GM23338 (cell line): Measurements from ENCODE around the gene PPM1H. TPM values are rescaled to one million over a fixed set of nuclear protein-coding genes. Genes with fewer than 3 reads are reported as not detected.

Experiments
- CREB1 ChIP-seq: fragments of 250-450 bp; sonication (Bioruptor Pico); IDR thresholded peaks from 2 replicates; pipeline ENCODE4 v1.5.0; 2020; ENCODE audit warnings: low read depth, mild to moderate bottlenecking, moderate library complexity
- EZH2 ChIP-seq: fragments of 200-600 bp; sonication (generic); IDR thresholded peaks from one replicate; pipeline ENCODE4 v1.8.0; 2017; ENCODE audit warnings: antibody characterized with exemption, mild to moderate bottlenecking, low read depth; ENCODE audit not compliant: unreplicated experiment
- EZH2phosphoT487 ChIP-seq: fragments of 200-600 bp; sonication (generic); IDR thresholded peaks from one replicate; pipeline ENCODE4 v1.8.1; 2018; ENCODE audit warnings: antibody characterized with exemption; ENCODE audit not compliant: unreplicated experiment
- NANOG ChIP-seq: IDR thresholded peaks from 2 replicates; pipeline ENCODE4 v1.6.1; 2016; ENCODE audit warnings: antibody characterized with exemption, borderline replicate concordance
- POLR2AphosphoS5 ChIP-seq: IDR thresholded peaks from 2 replicates; pipeline ENCODE4 v1.6.1; 2016; ENCODE audit warnings: antibody characterized with exemption, low read depth
- STAT1 ChIP-seq: IDR thresholded peaks from one replicate; pipeline ENCODE4 v1.6.1; 2016; ENCODE audit warnings: antibody characterized with exemption; ENCODE audit not compliant: unreplicated experiment
- ZNF114 ChIP-seq: fragments of 250-450 bp; sonication (Bioruptor Pico); IDR thresholded peaks from 2 replicates; pipeline ENCODE4 v1.5.0; 2020; ENCODE audit warnings: mild to moderate bottlenecking, moderate library complexity
- polyA plus RNA-seq: library from polyadenylated mRNA; unstranded; fragments of >200 nt; fragmentation: Nextera tagmentation; extraction: Ambion mirVana; gene quantifications from 2 replicates; pipeline ENCODE4 v1.2.1, GENCODE V29; 2016
- total RNA-seq: library from RNA; depleted of rRNA; stranded (reverse); fragments of >200 nt; shearing (Covaris generic); gene quantifications from 2 replicates; pipeline ENCODE4 v1.2.3, GENCODE V29; 2014
- TF ChIP-seq, protein P1 (sequence below): fragments of 250-450 bp; sonication (Bioruptor Pico); IDR thresholded peaks from 2 replicates; pipeline ENCODE4 v1.5.0; 2020; ENCODE audit warnings: mild to moderate bottlenecking, moderate library complexity
- TF ChIP-seq, protein P2 (sequence below), 2 experiments: fragments of 200-600 bp in 1 of 2; sonication (generic) in 1 of 2; conservative IDR thresholded peaks; 2 replicates each; pipeline versions ENCODE4 v1.5.1 to v1.6.1; 2016 to 2017; ENCODE audit warnings: antibody characterized with exemption in 2 of 2, low read depth in 2 of 2, mild to moderate bottlenecking in 2 of 2, moderate library complexity in 1 of 2
- TF ChIP-seq, protein P3 (sequence below): IDR thresholded peaks from 2 replicates; pipeline ENCODE4 v1.6.1; 2016; ENCODE audit warnings: antibody characterized with exemption

Gene PPM1H
- total and polyA plus RNA-seq, 2 experiments from 2014 or later = 11.4 to 41.2 TPM

DNA sequence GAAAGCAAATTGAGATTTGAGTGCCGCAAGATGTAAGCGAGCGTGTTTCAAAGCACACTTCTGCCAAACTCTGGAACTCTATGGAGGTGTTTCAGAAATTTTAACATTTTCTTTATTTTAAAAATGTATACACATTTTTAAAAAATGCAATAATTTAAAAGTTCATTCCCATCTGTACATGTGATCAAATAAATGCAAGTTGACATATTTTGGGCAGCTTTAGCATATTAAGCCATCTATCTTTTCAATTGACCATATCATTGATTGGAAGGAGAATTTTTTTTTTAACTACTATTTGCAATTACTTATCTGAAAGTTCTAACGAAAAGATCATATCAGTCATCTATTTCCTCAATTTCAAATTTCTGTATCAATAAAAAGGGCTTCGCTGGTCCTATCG, 101.3 kb downstream of the PPM1H start (continued):
- TF ChIP-seq, protein P1, sequence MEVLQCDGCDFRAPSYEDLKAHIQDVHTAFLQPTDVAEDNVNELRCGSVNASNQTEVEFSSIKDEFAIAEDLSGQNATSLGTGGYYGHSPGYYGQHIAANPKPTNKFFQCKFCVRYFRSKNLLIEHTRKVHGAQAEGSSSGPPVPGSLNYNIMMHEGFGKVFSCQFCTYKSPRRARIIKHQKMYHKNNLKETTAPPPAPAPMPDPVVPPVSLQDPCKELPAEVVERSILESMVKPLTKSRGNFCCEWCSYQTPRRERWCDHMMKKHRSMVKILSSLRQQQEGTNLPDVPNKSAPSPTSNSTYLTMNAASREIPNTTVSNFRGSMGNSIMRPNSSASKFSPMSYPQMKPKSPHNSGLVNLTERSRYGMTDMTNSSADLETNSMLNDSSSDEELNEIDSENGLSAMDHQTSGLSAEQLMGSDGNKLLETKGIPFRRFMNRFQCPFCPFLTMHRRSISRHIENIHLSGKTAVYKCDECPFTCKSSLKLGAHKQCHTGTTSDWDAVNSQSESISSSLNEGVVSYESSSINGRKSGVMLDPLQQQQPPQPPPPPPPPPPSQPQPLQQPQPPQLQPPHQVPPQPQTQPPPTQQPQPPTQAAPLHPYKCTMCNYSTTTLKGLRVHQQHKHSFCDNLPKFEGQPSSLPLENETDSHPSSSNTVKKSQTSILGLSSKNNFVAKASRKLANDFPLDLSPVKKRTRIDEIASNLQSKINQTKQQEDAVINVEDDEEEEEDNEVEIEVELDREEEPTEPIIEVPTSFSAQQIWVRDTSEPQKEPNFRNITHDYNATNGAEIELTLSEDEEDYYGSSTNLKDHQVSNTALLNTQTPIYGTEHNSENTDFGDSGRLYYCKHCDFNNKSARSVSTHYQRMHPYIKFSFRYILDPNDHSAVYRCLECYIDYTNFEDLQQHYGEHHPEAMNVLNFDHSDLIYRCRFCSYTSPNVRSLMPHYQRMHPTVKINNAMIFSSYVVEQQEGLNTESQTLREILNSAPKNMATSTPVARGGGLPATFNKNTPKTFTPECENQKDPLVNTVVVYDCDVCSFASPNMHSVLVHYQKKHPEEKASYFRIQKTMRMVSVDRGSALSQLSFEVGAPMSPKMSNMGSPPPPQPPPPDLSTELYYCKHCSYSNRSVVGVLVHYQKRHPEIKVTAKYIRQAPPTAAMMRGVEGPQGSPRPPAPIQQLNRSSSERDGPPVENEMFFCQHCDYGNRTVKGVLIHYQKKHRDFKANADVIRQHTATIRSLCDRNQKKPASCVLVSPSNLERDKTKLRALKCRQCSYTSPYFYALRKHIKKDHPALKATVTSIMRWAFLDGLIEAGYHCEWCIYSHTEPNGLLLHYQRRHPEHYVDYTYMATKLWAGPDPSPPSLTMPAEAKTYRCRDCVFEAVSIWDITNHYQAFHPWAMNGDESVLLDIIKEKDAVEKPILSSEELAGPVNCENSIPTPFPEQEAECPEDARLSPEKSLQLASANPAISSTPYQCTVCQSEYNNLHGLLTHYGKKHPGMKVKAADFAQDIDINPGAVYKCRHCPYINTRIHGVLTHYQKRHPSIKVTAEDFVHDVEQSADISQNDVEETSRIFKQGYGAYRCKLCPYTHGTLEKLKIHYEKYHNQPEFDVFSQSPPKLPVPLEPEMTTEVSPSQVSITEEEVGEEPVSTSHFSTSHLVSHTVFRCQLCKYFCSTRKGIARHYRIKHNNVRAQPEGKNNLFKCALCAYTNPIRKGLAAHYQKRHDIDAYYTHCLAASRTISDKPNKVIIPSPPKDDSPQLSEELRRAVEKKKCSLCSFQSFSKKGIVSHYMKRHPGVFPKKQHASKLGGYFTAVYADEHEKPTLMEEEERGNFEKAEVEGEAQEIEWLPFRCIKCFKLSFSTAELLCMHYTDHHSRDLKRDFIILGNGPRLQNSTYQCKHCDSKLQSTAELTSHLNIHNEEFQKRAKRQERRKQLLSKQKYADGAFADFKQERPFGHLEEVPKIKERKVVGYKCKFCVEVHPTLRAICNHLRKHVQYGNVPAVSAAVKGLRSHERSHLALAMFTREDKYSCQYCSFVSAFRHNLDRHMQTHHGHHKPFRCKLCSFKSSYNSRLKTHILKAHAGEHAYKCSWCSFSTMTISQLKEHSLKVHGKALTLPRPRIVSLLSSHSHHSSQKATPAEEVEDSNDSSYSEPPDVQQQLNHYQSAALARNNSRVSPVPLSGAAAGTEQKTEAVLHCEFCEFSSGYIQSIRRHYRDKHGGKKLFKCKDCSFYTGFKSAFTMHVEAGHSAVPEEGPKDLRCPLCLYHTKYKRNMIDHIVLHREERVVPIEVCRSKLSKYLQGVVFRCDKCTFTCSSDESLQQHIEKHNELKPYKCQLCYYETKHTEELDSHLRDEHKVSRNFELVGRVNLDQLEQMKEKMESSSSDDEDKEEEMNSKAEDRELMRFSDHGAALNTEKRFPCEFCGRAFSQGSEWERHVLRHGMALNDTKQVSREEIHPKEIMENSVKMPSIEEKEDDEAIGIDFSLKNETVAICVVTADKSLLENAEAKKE (CRISPR knock-in tag) = no peak
- TF ChIP-seq, protein P2, sequence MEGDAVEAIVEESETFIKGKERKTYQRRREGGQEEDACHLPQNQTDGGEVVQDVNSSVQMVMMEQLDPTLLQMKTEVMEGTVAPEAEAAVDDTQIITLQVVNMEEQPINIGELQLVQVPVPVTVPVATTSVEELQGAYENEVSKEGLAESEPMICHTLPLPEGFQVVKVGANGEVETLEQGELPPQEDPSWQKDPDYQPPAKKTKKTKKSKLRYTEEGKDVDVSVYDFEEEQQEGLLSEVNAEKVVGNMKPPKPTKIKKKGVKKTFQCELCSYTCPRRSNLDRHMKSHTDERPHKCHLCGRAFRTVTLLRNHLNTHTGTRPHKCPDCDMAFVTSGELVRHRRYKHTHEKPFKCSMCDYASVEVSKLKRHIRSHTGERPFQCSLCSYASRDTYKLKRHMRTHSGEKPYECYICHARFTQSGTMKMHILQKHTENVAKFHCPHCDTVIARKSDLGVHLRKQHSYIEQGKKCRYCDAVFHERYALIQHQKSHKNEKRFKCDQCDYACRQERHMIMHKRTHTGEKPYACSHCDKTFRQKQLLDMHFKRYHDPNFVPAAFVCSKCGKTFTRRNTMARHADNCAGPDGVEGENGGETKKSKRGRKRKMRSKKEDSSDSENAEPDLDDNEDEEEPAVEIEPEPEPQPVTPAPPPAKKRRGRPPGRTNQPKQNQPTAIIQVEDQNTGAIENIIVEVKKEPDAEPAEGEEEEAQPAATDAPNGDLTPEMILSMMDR (conservative IDR thresholded peaks at IDR 0.05; ENCODE audit: low read depth in 2 of 2) = no peak
- TF ChIP-seq POLR2AphosphoS5 (no peak), NANOG (no peak), EZH2 (no peak), ZNF114 (no peak), STAT1 (no peak), EZH2phosphoT487 (no peak), CREB1 (no peak)
- TF ChIP-seq, protein P3, sequence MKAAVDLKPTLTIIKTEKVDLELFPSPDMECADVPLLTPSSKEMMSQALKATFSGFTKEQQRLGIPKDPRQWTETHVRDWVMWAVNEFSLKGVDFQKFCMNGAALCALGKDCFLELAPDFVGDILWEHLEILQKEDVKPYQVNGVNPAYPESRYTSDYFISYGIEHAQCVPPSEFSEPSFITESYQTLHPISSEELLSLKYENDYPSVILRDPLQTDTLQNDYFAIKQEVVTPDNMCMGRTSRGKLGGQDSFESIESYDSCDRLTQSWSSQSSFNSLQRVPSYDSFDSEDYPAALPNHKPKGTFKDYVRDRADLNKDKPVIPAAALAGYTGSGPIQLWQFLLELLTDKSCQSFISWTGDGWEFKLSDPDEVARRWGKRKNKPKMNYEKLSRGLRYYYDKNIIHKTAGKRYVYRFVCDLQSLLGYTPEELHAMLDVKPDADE = no peak
